Lower leg skin (tissue), 4 donors: ENCODE results near the gene ITGAD. TPM values are rescaled to one million over a fixed set of nuclear protein-coding genes. Genes with fewer than 3 reads are reported as not detected.

ENCODE experiments used
- DNase-seq, 2 donors: peaks; one replicate each; pipeline ENCODE4 v3.0.0-alpha.2; 2019; ENCODE audit warnings: low spot score in 2 of 2
- H3K4me3 ChIP-seq: fragments of 200-600 bp; sonication (generic); 2 replicates; pipeline ENCODE4 v1.5.1; 2017; ENCODE audit warnings: mild to moderate bottlenecking, low read depth; ENCODE audit not compliant: poor library complexity, severe bottlenecking
- CTCF ChIP-seq, 3 donors: fragments of 450-650 bp; IDR thresholded peaks; one replicate each; pipeline ENCODE4 v1.5.1; 2016; ENCODE audit warnings: antibody characterized with exemption in 3 of 3, mild to moderate bottlenecking in 3 of 3, moderate library complexity in 2 of 3
- POLR2A ChIP-seq, 2 donors: fragments of 450-650 bp; IDR thresholded peaks; one replicate each; pipeline ENCODE4 v1.6.1; 2016 to 2017; ENCODE audit warnings: antibody characterized with exemption in 2 of 2, mild to moderate bottlenecking in 1 of 2, moderate library complexity in 1 of 2
- WGBS, 2 donors: methylation state at CpG; one replicate each; pipeline ENCODE4 v1.1.5; 2018; 5-methylcytosine and 5-hydroxymethylcytosine counted together
- intact Hi-C: fragments of 100-400 bp; cut with DNase I; formaldehyde crosslinking; loops from one replicate; pipeline ENCODE4 v1.15.0; 2023; ENCODE audit warnings: low total_unique reads
- total RNA-seq, 4 donors: library from RNA; depleted of rRNA; stranded (reverse); fragments of >200 nt; gene quantifications; one replicate each; pipeline ENCODE4 v1.1.0, GENCODE V29; 2016

ITGAD gene
- total RNA-seq, 4 donors from 2014 or later, result not detected

GRCh38 chr16:31363721-31364120 is 29.4 kb upstream of the ITGAD start:
- intact Hi-C loops, result no loop called here
- TF ChIP-seq POLR2A (IDR thresholded peaks at IDR 0.05) (no peak), CTCF (IDR thresholded peaks at IDR 0.05) (no peak)
- no peak for DNase-seq
- no peak overlapping the region for H3K4me3 ChIP-seq
- WGBS, 2 donors, result 89 to 93% methylated on average over 8 of the region's 8 CpGs

- TF ChIP-seq CTCF (IDR thresholded peaks at IDR 0.05) (no peak), POLR2A (IDR thresholded peaks at IDR 0.05) (no peak)
- 81 to 86% methylated on average over 6 of the region's 6 CpGs for WGBS, 2 donors
- no peak for DNase-seq
- intact Hi-C loops, result no loop called here
- no peak overlapping the region for H3K4me3 ChIP-seq
These were observed 28.7 kb upstream of the ITGAD start for GRCh38 chr16:31364421-31364820.

- WGBS, 2 donors, result 90 to 91% methylated on average over 7 of the region's 7 CpGs
- no peak overlapping the region for H3K4me3 ChIP-seq
- TF ChIP-seq CTCF (IDR thresholded peaks at IDR 0.05), result no peak
- TF ChIP-seq POLR2A (IDR thresholded peaks at IDR 0.05), result no peak
- intact Hi-C loops, result no loop called here
- no peak for DNase-seq
These were observed 27.8 kb upstream of the ITGAD start for GRCh38 chr16:31365131-31365865.

GRCh38 chr16:31367853-31368252 is 25.3 kb upstream of the ITGAD start:
- intact Hi-C loops, result no loop called here
- 77 to 80% methylated on average over 3 of the region's 3 CpGs for WGBS, 2 donors
- DNase-seq, result no peak
- H3K4me3 ChIP-seq, result no peak overlapping the region
- no peak for TF ChIP-seq CTCF (IDR thresholded peaks at IDR 0.05)
- no peak for TF ChIP-seq POLR2A (IDR thresholded peaks at IDR 0.05)

- H3K4me3 ChIP-seq, result no peak overlapping the region
- intact Hi-C loops, result no loop called here
- no peak for DNase-seq
- TF ChIP-seq CTCF (IDR thresholded peaks at IDR 0.05) (no peak), POLR2A (IDR thresholded peaks at IDR 0.05) (no peak)
- 87 to 89% methylated on average over 11 to 12 of the region's 12 CpGs for WGBS, 2 donors
These were observed 22.1 kb upstream of the ITGAD start for GRCh38 chr16:31371008-31371407.
